Stimulated activated CD8-positive, alpha-beta memory T cell treated with anti-CD3 and anti-CD28 coated beads, Interleukin-7, amount 100 ng/mL, for 1 hour (primary cell): ENCODE measurements around the gene NAA40.

Source experiments
- DNase-seq, 2 donors: peaks; one replicate each; pipeline ENCODE4 v3.0.0-alpha.2; 2020; ENCODE audit warnings: low read depth in 2 of 2

The NAA40 gene

GRCh38 chr11:63986932-63987513 is 48.2 kb downstream of the NAA40 start:
- DNase-seq: no peak

GRCh38 chr11:63991558-63991957 is 52.8 kb downstream of the NAA40 start:
- no peak for DNase-seq

- DNase-seq: no peak
Observed at GRCh38 chr11:63993100-63993499, 54.3 kb downstream of the NAA40 start.

- DNase-seq: no peak
Observed at GRCh38 chr11:63993993-63994392, 55.2 kb downstream of the NAA40 start.

- no peak for DNase-seq
Observed at GRCh38 chr11:63996512-63996911, 57.7 kb downstream of the NAA40 start.

- no peak for DNase-seq
Observed at GRCh38 chr11:63997104-63997700, 58.4 kb downstream of the NAA40 start.

GRCh38 chr11:63997801-63998337 is 59.1 kb downstream of the NAA40 start:
- no peak for DNase-seq

GRCh38 chr11:63998558-63999348 is 60.0 kb downstream of the NAA40 start:
- no peak for DNase-seq

GRCh38 chr11:63999349-64000025 is 60.7 kb downstream of the NAA40 start:
- peak; percentile 24 to 37 for DNase-seq

GRCh38 chr11:64000026-64000739 is 61.4 kb downstream of the NAA40 start:
- DNase-seq: peak; percentile 27 to 41

GRCh38 chr11:64000740-64001483 is 62.1 kb downstream of the NAA40 start:
- DNase-seq: no peak

GRCh38 chr11:64001484-64002420 is 63.0 kb downstream of the NAA40 start:
- DNase-seq: no peak

GRCh38 chr11:64003807-64004589 is 65.2 kb downstream of the NAA40 start:
- DNase-seq: no peak

GRCh38 chr11:64004590-64004984 is 65.8 kb downstream of the NAA40 start:
- DNase-seq: no peak

GRCh38 chr11:64005691-64006090 is 66.9 kb downstream of the NAA40 start:
- no peak for DNase-seq

- no peak for DNase-seq
Observed at GRCh38 chr11:64006398-64006797, 67.6 kb downstream of the NAA40 start.
